Hepatocyte (in vitro differentiated cells): ENCODE measurements around the gene ACKR1. TPM values are rescaled to one million over a fixed set of nuclear protein-coding genes. Genes with fewer than 3 reads are reported as not detected.

Experiments
- DNase-seq: peaks from one replicate; pipeline ENCODE4 v3.0.0-alpha.2; 2016; ENCODE audit warnings: low spot score
- H2AFZ ChIP-seq: fragments of 200-600 bp; sonication (generic); 2 replicates; pipeline ENCODE4 v1.6.0; 2016; ENCODE audit warnings: antibody characterized with exemption, mild to moderate bottlenecking
- H3K27ac ChIP-seq: fragments of 200-600 bp; sonication (generic); 2 replicates; pipeline ENCODE4 v1.5.1; 2016; ENCODE audit warnings: mild to moderate bottlenecking
- H3K27me3 ChIP-seq: fragments of 200-600 bp; sonication (generic); 2 replicates; pipeline ENCODE4 v1.6.1; 2016
- H3K36me3 ChIP-seq: fragments of 200-600 bp; sonication (generic); replicated peaks from 2 replicates; pipeline ENCODE4 v1.5.1; 2016; ENCODE audit warnings: low read depth; ENCODE audit not compliant: insufficient read depth
- H3K4me1 ChIP-seq: fragments of 200-600 bp; sonication (generic); 2 replicates; pipeline ENCODE4 v1.5.1; 2016; ENCODE audit warnings: mild to moderate bottlenecking, moderate library complexity; ENCODE audit not compliant: insufficient read depth
- H3K4me2 ChIP-seq: fragments of 200-600 bp; sonication (generic); 2 replicates; pipeline ENCODE4 v1.6.0; 2016
- H3K4me3 ChIP-seq: fragments of 200-600 bp; sonication (generic); 2 replicates; pipeline ENCODE4 v1.5.1; 2016; ENCODE audit warnings: mild to moderate bottlenecking
- H3K79me2 ChIP-seq: fragments of 200-600 bp; sonication (generic); 2 replicates; pipeline ENCODE4 v1.6.0; 2017; ENCODE audit warnings: mild to moderate bottlenecking
- H3K9me2 ChIP-seq: fragments of 200-600 bp; sonication (generic); replicated peaks from 2 replicates; pipeline ENCODE4 v1.6.0; 2017; ENCODE audit warnings: mild to moderate bottlenecking; ENCODE audit not compliant: insufficient read depth
- H3K9me3 ChIP-seq: fragments of 200-600 bp; sonication (generic); 2 replicates; pipeline ENCODE4 v1.5.1; 2016; ENCODE audit warnings: low read depth, mild to moderate bottlenecking
- H4K20me1 ChIP-seq: fragments of 200-600 bp; sonication (generic); 2 replicates; pipeline ENCODE4 v1.6.0; 2016; ENCODE audit warnings: mild to moderate bottlenecking; ENCODE audit not compliant: insufficient read depth, poor library complexity, severe bottlenecking
- EZH2 ChIP-seq: fragments of 200-600 bp; sonication (generic); IDR thresholded peaks from 2 replicates; pipeline ENCODE4 v1.6.1; 2016; ENCODE audit warnings: antibody characterized with exemption, mild to moderate bottlenecking, borderline replicate concordance
- EZH2phosphoT487 ChIP-seq: fragments of 200-600 bp; sonication (generic); IDR thresholded peaks from one replicate; pipeline ENCODE4 v1.6.1; 2018; ENCODE audit warnings: antibody characterized with exemption, mild to moderate bottlenecking, low read depth, moderate library complexity; ENCODE audit not compliant: unreplicated experiment, severe bottlenecking
- WGBS: methylation state at CpG from one replicate; pipeline ENCODE4 v1.1.6; 2016; ENCODE audit warnings: low lambda C conversion rate; ENCODE audit errors: missing lambda C conversion rate; 5-methylcytosine and 5-hydroxymethylcytosine counted together
- polyA plus RNA-seq: library from polyadenylated mRNA; unstranded; fragments of >200 nt; fragmentation: Nextera tagmentation; extraction: Ambion mirVana; gene quantifications from 2 replicates; pipeline ENCODE4 v1.2.1, GENCODE V29; 2016
- total RNA-seq: library from RNA; depleted of rRNA; stranded (reverse); fragments of >200 nt; gene quantifications from 2 replicates; pipeline ENCODE4 v1.2.3, GENCODE V29; 2014
- TF ChIP-seq, protein P1 (sequence below): fragments of 200-600 bp; sonication (generic); IDR thresholded peaks from 2 replicates; pipeline ENCODE4 v1.5.1; 2016; ENCODE audit warnings: antibody characterized with exemption, mild to moderate bottlenecking; ENCODE audit not compliant: poor library complexity

Gene ACKR1
- total and polyA plus RNA-seq, 2 experiments from 2014 or later: not detected

- no peaks in the 10 kb centered on the region for H4K20me1 ChIP-seq
- TF ChIP-seq EZH2: no peak
- TF ChIP-seq, protein P1, sequence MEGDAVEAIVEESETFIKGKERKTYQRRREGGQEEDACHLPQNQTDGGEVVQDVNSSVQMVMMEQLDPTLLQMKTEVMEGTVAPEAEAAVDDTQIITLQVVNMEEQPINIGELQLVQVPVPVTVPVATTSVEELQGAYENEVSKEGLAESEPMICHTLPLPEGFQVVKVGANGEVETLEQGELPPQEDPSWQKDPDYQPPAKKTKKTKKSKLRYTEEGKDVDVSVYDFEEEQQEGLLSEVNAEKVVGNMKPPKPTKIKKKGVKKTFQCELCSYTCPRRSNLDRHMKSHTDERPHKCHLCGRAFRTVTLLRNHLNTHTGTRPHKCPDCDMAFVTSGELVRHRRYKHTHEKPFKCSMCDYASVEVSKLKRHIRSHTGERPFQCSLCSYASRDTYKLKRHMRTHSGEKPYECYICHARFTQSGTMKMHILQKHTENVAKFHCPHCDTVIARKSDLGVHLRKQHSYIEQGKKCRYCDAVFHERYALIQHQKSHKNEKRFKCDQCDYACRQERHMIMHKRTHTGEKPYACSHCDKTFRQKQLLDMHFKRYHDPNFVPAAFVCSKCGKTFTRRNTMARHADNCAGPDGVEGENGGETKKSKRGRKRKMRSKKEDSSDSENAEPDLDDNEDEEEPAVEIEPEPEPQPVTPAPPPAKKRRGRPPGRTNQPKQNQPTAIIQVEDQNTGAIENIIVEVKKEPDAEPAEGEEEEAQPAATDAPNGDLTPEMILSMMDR: peak; percentile 77
- no peak for TF ChIP-seq EZH2phosphoT487
- no peak overlapping the region for H3K4me2 ChIP-seq
- no peaks in the 10 kb centered on the region for H3K79me2 ChIP-seq
- no peak overlapping the region for H3K4me3 ChIP-seq
- no peaks in the 10 kb centered on the region for H3K9me3 ChIP-seq
- no peaks in the 10 kb centered on the region for H3K27me3 ChIP-seq
- WGBS: 40% methylated on average over 12 of the region's 12 CpGs
- no peak overlapping the region for H2AFZ ChIP-seq
- H3K9me2 ChIP-seq: no peaks in the 10 kb centered on the region
- H3K27ac ChIP-seq: no peak overlapping the region
- H3K4me1 ChIP-seq: no peaks in the 10 kb centered on the region
- H3K36me3 ChIP-seq: no peaks in the 10 kb centered on the region
- DNase-seq: peak; percentile 88
These were observed 6.8 kb upstream of the ACKR1 start for GRCh38 chr1:159197561-159198557.

DNA sequence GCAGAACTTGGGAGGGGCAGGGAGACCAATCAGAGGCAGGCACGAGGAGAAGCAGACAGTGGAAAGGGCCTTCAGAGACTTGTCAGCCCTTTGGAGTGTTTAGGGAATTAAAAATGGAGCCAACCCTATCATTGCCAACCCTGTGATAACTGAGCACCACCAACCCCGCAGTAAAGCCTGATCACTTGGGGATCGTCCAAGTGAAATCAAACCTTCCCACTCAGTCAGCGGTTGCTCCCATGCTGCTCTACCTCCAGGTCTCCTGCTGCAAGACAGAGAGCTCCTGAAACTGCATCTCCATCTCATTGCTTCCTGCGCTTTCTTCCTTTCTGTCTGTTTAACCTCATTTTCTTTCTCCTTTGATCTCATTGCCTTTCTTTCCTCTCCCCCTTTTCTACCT lies 4.8 kb upstream of the ACKR1 start:
- no peak for DNase-seq
- no peak overlapping the region for H3K4me3 ChIP-seq
- H2AFZ ChIP-seq: no peak overlapping the region
- no peaks in the 10 kb centered on the region for H3K79me2 ChIP-seq
- no peak overlapping the region for H3K4me2 ChIP-seq
- no peak for TF ChIP-seq EZH2
- TF ChIP-seq EZH2phosphoT487: no peak
- TF ChIP-seq, protein P1: no peak
- no peaks in the 10 kb centered on the region for H3K36me3 ChIP-seq
- H3K4me1 ChIP-seq: no peaks in the 10 kb centered on the region
- 89% methylated on average over 5 of the region's 5 CpGs for WGBS
- no peaks in the 10 kb centered on the region for H3K9me3 ChIP-seq
- no peaks in the 10 kb centered on the region for H3K27me3 ChIP-seq
- no peaks in the 10 kb centered on the region for H4K20me1 ChIP-seq
- no peaks in the 10 kb centered on the region for H3K9me2 ChIP-seq
- H3K27ac ChIP-seq: no peak overlapping the region

- no peak overlapping the region for H3K4me3 ChIP-seq
- WGBS: 81% methylated on average over 10 of the region's 18 CpGs
- H3K79me2 ChIP-seq: no peaks in the 10 kb centered on the region
- no peaks in the 10 kb centered on the region for H3K36me3 ChIP-seq
- TF ChIP-seq EZH2phosphoT487 (no peak), EZH2 (no peak)
- TF ChIP-seq, protein P1: no peak
- no peaks in the 10 kb centered on the region for H3K9me2 ChIP-seq
- H4K20me1 ChIP-seq: no peaks in the 10 kb centered on the region
- H2AFZ ChIP-seq: no peak overlapping the region
- no peak overlapping the region for H3K4me2 ChIP-seq
- no peak for DNase-seq
- peaks cover under 1% of the 10 kb centered on the region for H3K27me3 ChIP-seq
- no peak overlapping the region for H3K27ac ChIP-seq
- no peaks in the 10 kb centered on the region for H3K9me3 ChIP-seq
- H3K4me1 ChIP-seq: no peaks in the 10 kb centered on the region
These were observed 3.9 kb upstream of the ACKR1 start for GRCh38 chr1:159200769-159201168.
